DND-41 (cell line): ENCODE data around the gene PIK3C3.
A peak's percentile ranks its signal among the peaks of the same experiment; 100 is the strongest.

ENCODE experiments used
- CTCF ChIP-seq: IDR thresholded peaks from 2 replicates; pipeline ENCODE4 v1.5.1; 2012; ENCODE audit warnings: borderline replicate concordance, low read length, moderate library complexity, mild to moderate bottlenecking; ENCODE audit not compliant: poor library complexity, severe bottlenecking; ENCODE audit errors: extremely low read depth
- EZH2 ChIP-seq: IDR thresholded peaks from 3 replicates; pipeline ENCODE4 v1.6.1; 2012; ENCODE audit warnings: borderline replicate concordance, low read depth, mild to moderate bottlenecking, moderate library complexity, low read length, inconsistent platforms; ENCODE audit not compliant: severe bottlenecking

DNA sequence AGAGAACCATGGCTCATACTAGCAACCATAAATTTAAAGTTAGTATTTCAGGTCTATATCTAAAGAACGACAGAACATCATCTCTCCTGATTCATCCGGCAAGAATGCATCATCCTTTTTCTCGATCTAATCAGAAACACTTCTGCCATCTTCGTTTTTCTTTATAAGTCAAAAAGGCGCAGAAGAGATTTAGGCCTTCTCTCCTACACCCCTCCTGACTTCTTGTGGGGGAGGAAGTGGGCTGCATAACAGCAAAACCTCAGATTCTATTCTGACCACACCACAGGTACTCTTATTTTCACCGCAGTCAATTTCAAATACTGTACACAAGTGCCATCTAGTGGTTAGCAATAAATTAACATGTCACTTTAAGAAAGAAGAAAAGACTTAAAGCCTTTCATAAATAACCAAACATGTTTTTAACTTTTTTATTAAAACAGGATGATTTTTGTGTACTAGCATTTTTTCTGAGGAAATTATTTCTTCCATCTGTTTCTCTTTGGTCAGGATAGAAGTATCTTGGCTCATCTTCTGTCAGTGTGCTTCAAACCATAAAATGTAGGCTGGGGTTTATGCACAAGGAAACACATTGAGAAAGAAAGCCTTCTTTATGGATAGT is 48.4 kb upstream of the PIK3C3 start:
- TF ChIP-seq EZH2 (no peak), CTCF (peak; percentile 72)
